IgD-negative memory B cell (primary cell): Measurements from ENCODE around the gene IVD. TPM values are rescaled to one million over a fixed set of nuclear protein-coding genes. Genes with fewer than 3 reads are reported as not detected.

Experiments
- H3K27ac Mint-ChIP-seq, 3 donors: one replicate each; pipeline ENCODE4 v1.8.0; 2020 to 2022; ENCODE audit warnings: mild to moderate bottlenecking in 3 of 3, mixed read lengths in 3 of 3, moderate library complexity in 1 of 3
- H3K27me3 Mint-ChIP-seq: one replicate; pipeline ENCODE4 v1.8.0; 2021; ENCODE audit warnings: mixed read lengths
- H3K36me3 Mint-ChIP-seq: one replicate; pipeline ENCODE4 v1.8.0; 2020; ENCODE audit warnings: mild to moderate bottlenecking, mixed read lengths
- H3K4me1 Mint-ChIP-seq, 3 donors: one replicate each; pipeline ENCODE4 v1.8.0; 2020 to 2022; ENCODE audit warnings: mixed read lengths in 3 of 3, mild to moderate bottlenecking in 1 of 3
- H3K4me3 Mint-ChIP-seq, 4 donors: one replicate each; pipeline ENCODE4 v1.8.0; 2020 to 2022; ENCODE audit warnings: mild to moderate bottlenecking in 4 of 4, mixed read lengths in 4 of 4, moderate library complexity in 3 of 4
- H3K9me3 Mint-ChIP-seq, 3 donors: one replicate each; pipeline ENCODE4 v1.8.0; 2020 to 2021; ENCODE audit warnings: mixed read lengths in 3 of 3, mild to moderate bottlenecking in 1 of 3
- polyA plus RNA-seq: library from polyadenylated mRNA; unstranded; fragments of 300-500 nt; fragmentation: Illumina TruSeq; gene quantifications from one replicate; pipeline ENCODE4 v1.2.3, GENCODE V29; 2021

Gene IVD
- polyA plus RNA-seq, 1 donor from 2014 or later, result 55.5 TPM

DNA sequence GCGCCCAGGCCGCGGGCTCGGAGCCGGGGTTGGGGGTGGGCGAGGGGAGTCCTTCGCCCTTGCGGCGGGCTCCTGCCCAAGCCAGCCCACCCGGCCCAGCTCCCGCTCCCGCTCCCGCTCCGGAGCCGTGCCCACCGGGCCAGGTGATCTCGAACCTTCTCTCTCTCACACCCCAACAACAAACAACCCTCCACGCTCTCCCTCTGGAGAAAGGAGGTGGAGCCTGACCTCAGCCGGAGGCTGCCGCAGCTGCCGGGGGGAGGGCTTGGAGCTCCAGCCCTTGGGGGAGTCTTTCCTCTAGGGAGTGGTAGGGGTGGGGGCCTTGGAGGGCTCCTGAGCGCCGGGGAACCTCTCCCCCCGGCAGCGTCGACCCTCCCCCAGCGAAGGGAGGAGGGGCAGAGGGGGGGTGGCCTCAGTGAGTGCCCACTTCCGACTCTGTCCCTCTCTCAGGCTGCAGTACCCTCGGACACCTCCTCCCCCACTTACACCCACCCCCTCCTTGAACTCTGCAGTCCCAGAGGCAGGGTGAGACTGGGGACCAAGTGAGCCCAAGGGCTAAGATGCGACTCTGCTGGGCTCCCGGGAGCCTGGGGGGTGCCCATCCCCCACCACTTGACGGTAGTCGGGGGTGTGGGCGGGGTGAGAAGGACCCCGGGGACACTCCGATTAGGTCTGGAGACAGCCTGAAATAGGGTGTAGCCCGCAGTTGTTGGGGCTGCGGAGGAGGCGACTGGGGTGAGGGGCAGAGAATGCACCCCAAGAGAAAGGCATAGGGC is 30.7 kb downstream of the IVD start:
- no peaks in the 10 kb centered on the region for H3K9me3 Mint-ChIP-seq
- peaks cover 4% of the 10 kb centered on the region for H3K36me3 Mint-ChIP-seq
- H3K4me1 Mint-ChIP-seq, result peaks cover 15 to 18% (median 16%) of the 10 kb centered on the region in 3 donors
- peak overlapping the region; percentile 50 to 83 (median 79) for H3K4me3 Mint-ChIP-seq
- peak overlapping the region in 1 of 3 donors; percentile 52 for H3K27ac Mint-ChIP-seq
- H3K27me3 Mint-ChIP-seq, result peaks cover 34% of the 10 kb centered on the region

DNA sequence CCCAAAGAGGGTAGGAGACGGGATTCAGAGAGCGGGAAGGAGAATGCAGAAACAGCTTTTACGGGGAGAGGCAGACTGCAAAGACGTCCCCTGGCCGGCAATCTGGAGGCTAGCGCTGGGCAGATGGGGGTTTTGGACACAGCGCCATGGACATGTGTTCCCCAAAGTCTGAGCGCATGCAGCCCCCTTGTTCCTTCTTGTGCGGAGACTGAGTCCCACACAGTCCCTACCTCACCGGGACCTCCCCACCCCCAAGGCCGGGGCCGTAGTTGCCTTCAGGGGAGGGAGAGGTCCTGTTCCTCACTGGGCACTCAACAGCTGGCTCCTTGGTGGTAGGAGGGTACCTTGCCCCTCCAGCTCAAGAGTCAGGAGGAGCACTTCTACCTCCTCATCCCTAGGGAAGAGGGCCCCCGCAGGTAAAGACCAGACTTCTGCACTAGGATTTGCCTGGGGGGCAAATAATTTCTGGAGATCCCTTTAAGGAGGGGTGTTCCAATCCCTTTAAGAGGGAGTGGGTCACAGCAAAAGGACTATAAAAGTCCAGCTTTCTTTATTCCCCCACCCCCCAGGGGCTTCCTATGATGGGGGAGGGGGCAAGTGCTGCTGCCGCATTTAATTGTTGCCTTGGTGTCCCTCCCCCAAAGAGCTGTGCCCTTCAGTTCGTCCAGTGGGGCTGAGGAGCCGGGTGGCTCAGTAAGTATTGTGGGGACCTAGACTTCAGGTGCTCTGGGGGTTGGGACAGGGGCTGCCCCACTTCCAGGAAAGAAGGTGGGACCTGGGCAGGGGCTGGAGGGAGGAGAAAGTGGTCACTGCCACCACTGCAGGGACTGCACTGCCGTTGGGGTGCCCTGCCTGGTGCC is 31.5 kb downstream of the IVD start:
- H3K27me3 Mint-ChIP-seq, result peaks cover 34% of the 10 kb centered on the region
- H3K27ac Mint-ChIP-seq, result peak overlapping the region in 1 of 3 donors; percentile 77
- H3K36me3 Mint-ChIP-seq, result peaks cover 4% of the 10 kb centered on the region
- H3K4me3 Mint-ChIP-seq, result peak overlapping the region; percentile 13 to 83 (median 74)
- no peaks in the 10 kb centered on the region for H3K9me3 Mint-ChIP-seq
- H3K4me1 Mint-ChIP-seq, result peaks cover 15 to 18% (median 16%) of the 10 kb centered on the region in 3 donors

DNA sequence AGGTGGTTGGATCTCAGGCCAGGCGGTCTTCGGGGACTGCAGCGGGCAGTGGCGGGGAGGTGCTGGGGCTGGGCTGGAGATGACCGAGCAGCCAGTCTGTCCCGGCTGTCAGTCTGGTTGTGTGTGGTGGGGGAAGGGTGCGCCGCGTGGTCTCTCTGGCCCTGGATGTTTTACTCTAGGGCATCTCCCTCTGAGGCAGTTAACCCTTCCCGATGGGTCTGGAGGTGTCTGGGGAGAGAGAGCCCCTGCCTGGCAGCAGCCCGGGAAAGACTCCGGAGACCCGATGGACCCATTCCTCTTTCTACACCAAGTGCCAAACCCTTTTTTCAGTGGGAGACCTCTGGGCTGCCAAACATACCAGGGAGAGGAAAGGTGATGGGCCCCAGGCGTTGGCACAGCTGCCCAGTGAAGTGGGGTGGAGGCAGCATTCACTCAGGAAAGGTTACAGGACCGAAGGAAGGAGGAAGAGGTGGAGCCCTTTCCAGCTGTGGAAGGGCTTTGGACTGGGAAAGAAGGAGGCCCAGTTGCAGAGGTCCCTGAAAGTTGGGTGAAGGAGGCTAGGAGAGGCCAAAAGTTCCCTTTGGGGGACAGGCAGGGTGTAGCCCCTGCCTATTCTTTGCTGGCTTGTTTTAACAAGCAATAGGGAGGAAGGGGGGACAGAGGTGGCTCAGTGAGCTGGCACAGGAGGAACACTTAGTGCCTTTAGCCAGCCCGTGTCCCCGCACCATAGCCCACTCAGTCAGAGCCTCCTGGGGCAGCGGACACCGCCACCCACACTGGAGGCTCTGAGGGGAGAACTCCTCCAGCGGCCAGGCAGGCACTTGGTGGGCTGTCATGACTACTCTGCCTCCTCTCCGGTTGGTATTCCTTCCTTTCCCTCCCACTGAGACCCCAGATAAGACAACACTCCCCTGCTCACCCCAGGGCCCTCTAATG is 32.4 kb downstream of the IVD start:
- Mint-ChIP-seq H3K4me1 (peaks cover 21 to 26% (median 25%) of the 10 kb centered on the region in 3 donors), H3K9me3 (no peaks in the 10 kb centered on the region), H3K27me3 (peaks cover 34% of the 10 kb centered on the region), H3K36me3 (peaks cover 4% of the 10 kb centered on the region), H3K4me3 (peak overlapping the region; percentile 5 to 85 (median 36)), H3K27ac (peak overlapping the region in 1 of 3 donors; percentile 77)

DNA sequence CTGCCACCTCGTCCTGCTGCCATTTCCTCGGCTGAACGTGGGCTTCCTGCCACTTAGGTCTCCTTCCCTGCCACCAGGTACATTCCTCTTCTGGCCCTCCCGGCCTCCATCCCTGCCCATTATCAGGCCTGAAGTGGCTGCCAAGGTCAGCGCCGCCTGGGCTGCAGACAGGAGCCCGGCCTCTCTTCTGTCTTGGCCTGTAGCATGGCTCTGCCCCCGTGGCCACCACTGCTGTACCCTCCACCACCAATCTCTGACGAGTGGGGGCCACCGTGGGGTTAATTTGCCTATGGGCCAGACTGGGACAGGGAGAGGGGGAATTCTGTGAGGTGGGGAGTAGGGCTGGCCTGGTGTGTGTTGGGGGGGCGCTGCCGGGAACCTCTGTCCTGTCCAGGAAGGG is 33.1 kb downstream of the IVD start:
- Mint-ChIP-seq H3K27ac (peak overlapping the region in 1 of 3 donors; percentile 77), H3K9me3 (no peaks in the 10 kb centered on the region), H3K4me1 (peaks cover 24 to 32% (median 32%) of the 10 kb centered on the region in 3 donors), H3K4me3 (peak overlapping the region; percentile 34 to 85 (median 49)), H3K27me3 (peaks cover 34% of the 10 kb centered on the region), H3K36me3 (peaks cover 4% of the 10 kb centered on the region)

DNA sequence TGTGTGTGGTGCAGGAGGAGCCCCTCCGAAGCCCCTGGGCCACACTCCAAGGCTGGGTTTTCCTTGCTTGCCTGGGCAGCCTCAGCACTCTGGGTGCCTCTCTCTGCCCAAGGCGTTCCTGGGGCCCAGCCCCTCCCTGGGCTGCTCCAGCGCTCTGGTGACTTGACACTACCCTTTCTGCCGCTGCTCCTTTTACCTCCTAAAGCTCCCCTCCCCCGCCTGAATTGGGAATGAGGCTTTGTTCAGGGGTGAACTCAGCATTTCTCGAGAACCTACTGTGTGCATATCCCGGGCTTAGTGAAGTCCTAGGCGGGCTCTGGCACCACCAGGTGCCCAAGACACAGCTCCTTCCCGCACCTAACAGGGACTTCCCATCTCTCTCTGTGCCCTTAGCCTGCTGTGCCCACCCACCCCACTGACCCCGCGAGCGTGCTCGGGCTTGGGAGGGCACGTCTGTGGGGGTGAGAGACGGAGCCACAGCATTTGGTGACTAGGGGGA is 33.9 kb downstream of the IVD start:
- peaks cover 34% of the 10 kb centered on the region for H3K27me3 Mint-ChIP-seq
- H3K4me3 Mint-ChIP-seq, result peak overlapping the region; percentile 84 to 97 (median 91)
- peaks cover 29 to 40% (median 39%) of the 10 kb centered on the region in 3 donors for H3K4me1 Mint-ChIP-seq
- no peaks in the 10 kb centered on the region for H3K9me3 Mint-ChIP-seq
- H3K36me3 Mint-ChIP-seq, result no peaks in the 10 kb centered on the region
- peak overlapping the region in 2 of 3 donors; percentile 77 to 92 for H3K27ac Mint-ChIP-seq

DNA sequence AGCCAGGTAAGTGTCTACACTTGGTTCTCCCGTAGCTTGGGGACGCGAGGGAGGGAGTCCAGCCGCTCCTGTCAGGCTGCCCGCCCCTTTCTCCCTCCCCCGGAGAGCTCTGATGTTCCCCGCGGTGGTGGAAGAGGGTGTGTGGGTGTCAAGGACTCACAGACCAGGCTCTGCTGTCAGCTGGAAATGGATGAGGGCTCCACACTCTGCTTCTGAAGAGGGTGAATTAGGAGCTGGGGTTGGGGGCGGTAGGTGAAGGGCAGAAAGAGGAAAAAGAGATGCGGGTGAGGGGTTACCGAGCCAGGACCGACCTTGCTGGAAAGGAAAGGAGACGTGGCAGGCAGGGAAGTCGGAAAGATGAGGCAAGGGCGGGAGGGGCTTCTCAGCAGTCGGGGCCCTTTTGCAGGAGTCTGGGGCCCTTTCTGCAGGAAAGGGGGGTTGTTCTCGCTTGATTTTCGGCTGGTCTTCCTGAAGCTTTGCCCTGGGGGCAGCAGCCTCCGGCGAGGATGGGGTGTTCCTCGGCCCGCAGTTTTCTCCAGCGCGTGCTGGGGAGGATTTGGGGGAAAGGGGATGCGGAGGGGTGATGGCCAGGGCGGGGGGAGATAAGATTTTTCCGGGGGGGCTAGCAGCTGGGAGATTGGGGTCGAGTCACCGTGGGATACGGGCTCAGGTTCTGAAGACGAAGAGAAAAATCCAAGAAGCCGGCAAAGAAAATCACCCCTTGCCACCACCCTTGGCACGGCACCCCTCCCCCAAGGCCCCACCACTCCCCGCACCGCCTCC is 34.6 kb downstream of the IVD start:
- no peaks in the 10 kb centered on the region for H3K9me3 Mint-ChIP-seq
- H3K27me3 Mint-ChIP-seq, result peaks cover 30% of the 10 kb centered on the region
- peaks cover 33 to 44% (median 39%) of the 10 kb centered on the region in 3 donors for H3K4me1 Mint-ChIP-seq
- H3K36me3 Mint-ChIP-seq, result no peaks in the 10 kb centered on the region
- H3K4me3 Mint-ChIP-seq, result peak overlapping the region; percentile 84 to 97 (median 91)
- H3K27ac Mint-ChIP-seq, result peak overlapping the region; percentile 54 to 92 (median 77)

DNA sequence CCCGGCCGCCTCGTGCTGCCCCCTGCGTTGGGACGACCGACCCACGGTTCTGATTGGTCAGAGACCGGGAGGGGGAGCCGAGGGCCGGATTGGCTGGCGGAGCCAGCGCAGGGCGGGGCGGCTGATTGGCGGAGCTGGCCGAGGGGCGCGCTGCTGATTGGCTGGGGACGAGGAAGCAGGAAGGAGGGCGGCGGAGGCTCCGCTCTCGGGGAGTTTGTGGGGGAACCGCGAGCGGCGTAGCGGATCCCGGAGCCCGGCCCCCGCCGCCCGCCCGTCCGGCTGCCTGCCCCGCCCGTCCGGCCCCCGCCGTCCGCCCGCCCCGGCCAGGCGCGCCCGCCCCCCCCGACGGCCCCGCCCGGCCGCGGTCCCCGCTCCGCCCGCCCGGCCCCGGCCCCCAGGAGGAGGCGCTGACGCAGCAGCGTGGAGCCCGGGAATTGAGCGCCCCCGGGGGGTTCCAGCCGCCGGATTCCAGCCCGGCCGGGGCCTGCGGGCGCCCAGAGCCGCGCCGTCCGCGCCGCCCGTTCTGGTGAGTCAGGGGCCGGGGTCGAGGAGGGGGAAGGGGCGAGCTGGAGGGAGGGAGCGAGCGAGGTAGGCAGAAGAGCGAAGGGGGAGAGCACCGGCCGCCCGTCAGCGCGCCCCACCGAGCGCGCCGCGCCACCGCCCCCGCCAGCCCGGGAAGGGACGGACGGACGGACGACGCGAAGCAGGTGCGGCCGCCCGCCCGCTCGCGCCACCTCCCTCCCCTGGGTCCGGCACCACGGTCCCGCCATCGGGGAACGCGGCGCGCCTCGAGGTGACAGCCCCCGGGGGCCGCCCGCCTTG is 35.4 kb downstream of the IVD start, which contains the start of gene BAHD1:
TSS of gene BAHD1 (plus strand) at position 211 of the 822 bp plus-strand sequence. CDS start 17,512 bp downstream, outside the sequence.
- peaks cover 33 to 45% (median 35%) of the 10 kb centered on the region in 3 donors for H3K4me1 Mint-ChIP-seq
- H3K27ac Mint-ChIP-seq, result peak within 1 kb of the TSS; percentile 73 to 92 (median 77)
- H3K36me3 Mint-ChIP-seq, result no peaks in the 10 kb centered on the region
- H3K4me3 Mint-ChIP-seq, result peak within 1 kb of the TSS; percentile 87 to 97 (median 94)
- H3K9me3 Mint-ChIP-seq, result no peaks in the 10 kb centered on the region
- peaks cover 24% of the 10 kb centered on the region for H3K27me3 Mint-ChIP-seq

DNA sequence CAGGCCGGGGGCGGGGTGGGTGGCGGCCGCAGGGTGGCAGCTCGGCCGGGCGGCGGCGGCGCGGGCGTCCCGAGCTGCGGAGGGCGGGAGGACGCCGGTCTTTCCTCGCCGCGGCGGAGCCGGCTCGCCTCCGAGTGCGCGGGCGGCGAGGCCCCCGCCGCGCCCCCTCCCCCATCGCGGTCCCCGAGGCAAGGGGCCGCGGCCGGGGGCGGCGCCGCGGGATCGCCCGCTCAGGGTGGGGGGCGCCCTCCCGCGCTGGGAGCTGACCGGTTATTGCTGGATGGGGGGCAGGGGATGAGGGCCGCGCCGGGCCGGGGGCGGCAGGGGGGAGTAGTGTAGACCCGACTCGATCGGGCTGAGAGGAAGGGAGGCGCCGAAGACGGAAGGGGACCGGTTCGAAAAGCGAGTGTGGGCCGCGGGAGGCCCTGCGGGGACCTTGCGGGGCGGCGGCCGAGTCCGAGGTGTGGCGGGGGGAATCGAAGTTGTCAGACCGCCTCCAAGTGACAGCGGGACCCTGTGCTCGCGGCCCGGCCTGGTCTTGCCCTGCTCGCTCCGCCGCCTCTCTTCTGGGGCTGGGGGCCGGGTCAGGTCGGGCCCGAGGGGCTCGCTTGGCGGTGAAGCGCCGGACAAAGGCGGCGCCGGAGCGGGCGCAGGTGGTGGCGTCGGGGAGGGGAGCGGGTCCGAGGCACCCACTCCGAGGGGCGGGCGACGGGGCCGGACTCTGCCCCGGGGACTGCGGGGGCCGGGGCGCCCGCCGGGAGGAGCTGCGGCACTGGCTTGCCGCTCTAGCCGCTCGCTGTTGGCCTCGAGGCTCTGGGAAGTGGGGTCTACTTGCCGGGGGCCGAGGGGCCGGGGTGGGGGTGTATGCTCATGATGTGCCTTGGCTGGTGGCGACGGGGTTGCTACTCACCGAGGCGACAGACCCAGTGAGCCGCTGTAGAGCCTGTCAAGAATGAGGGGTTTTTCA is 36.3 kb downstream of the IVD start:
- peak overlapping the region; percentile 87 to 95 (median 93) for H3K4me3 Mint-ChIP-seq
- no peaks in the 10 kb centered on the region for H3K9me3 Mint-ChIP-seq
- no peaks in the 10 kb centered on the region for H3K36me3 Mint-ChIP-seq
- H3K4me1 Mint-ChIP-seq, result peaks cover 30 to 42% (median 35%) of the 10 kb centered on the region in 3 donors
- peaks cover 19% of the 10 kb centered on the region for H3K27me3 Mint-ChIP-seq
- H3K27ac Mint-ChIP-seq, result peak overlapping the region; percentile 47 to 84 (median 83)

DNA sequence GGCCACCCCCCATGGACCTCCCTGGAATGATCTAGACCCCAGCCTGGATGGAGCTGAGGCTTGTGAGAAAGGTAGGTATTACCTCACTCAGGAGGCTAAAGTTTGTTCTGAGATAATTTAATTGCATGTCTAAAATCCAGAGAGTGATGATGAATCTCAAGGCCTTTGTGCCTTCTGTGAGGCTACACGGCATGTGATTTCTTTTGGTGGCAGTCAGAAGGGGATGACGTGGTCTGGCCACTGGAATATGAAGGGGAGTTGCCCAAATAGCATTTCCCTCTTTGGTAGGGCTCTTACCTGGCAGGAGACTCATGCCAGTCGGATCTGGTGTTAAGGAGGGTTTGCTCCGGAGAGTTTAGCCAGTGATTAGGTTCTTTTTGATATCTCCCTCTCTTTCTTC is 37.7 kb downstream of the IVD start:
- H3K4me1 Mint-ChIP-seq, result peaks cover 27 to 39% (median 32%) of the 10 kb centered on the region in 3 donors
- H3K4me3 Mint-ChIP-seq, result peak overlapping the region; percentile 2 to 94 (median 90)

DNA sequence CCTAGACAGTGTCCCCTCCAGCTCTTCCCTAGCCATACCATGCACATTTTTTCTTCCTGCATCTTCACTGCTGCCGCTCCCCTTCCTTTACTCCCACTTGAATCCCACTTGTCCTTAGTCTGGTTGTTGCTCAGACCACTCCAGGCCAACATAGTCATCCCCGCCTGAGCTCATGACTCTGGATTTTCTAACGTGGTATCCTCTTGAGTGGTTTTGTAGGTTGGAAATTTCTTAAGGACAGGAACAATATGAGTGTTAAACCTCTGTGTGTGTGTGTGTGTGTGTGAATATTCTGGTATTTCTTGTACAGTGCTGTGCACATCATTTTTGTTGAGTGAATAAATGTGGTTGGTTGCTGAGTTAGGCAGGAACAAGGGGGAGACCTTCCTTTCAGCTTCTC is 38.3 kb downstream of the IVD start:
- H3K27me3 Mint-ChIP-seq, result peaks cover 3% of the 10 kb centered on the region
- no peaks in the 10 kb centered on the region for H3K36me3 Mint-ChIP-seq
- H3K27ac Mint-ChIP-seq, result peak overlapping the region; percentile 37 to 83 (median 61)
- no peaks in the 10 kb centered on the region for H3K9me3 Mint-ChIP-seq
- peaks cover 24 to 36% (median 28%) of the 10 kb centered on the region in 3 donors for H3K4me1 Mint-ChIP-seq
- H3K4me3 Mint-ChIP-seq, result peak overlapping the region in 2 of 4 donors; percentile 35 to 92

More for the DNA sequence above, 37.7 kb downstream of the IVD start:
- no peaks in the 10 kb centered on the region for H3K9me3 Mint-ChIP-seq
- H3K36me3 Mint-ChIP-seq, result no peaks in the 10 kb centered on the region
- H3K27me3 Mint-ChIP-seq, result peaks cover 7% of the 10 kb centered on the region
- H3K27ac Mint-ChIP-seq, result peak overlapping the region in 1 of 3 donors; percentile 83

DNA sequence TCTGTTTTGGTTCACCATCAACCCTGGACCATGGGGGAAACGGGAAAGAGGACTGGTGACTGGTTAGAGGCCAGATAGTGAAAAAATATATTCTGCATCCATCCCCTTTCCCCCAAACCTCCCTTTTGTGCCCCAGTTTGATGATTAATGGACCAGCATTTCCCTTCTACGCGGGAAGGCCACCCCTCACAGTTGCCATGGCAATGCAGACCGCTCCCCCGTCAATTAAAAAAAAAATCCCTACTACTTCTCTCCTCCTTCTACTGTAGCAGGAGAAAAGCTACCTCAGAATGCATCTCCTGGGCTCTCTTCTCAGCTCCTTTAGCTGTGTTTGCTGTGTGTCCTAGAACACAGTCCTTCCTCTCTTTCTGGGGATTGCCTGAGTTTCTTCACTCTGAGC is 39.1 kb downstream of the IVD start:
- H3K4me3 Mint-ChIP-seq, result peak overlapping the region in 1 of 4 donors; percentile 92
- H3K27me3 Mint-ChIP-seq, result peaks cover 3% of the 10 kb centered on the region
- peaks cover 24 to 37% (median 29%) of the 10 kb centered on the region in 3 donors for H3K4me1 Mint-ChIP-seq
- H3K9me3 Mint-ChIP-seq, result no peaks in the 10 kb centered on the region
- H3K36me3 Mint-ChIP-seq, result no peaks in the 10 kb centered on the region
- H3K27ac Mint-ChIP-seq, result peak overlapping the region in 1 of 3 donors; percentile 83
